Lower lobe of right lung (tissue), 2 donors: ENCODE measurements around the gene PLD4. TPM values are rescaled to one million over a fixed set of nuclear protein-coding genes. Genes with fewer than 3 reads are reported as not detected.

Experiments
- ATAC-seq, 2 donors: fragments of 200-7000 bp; cut with Tn5 transposase; one replicate each; pipeline ENCODE4 v1.9.1; 2020 to 2022; ENCODE audit warnings: mild to moderate bottlenecking in 2 of 2, moderate library complexity in 2 of 2
- DNase-seq: peaks from one replicate; pipeline ENCODE4 v3.0.0-alpha.2; 2020
- H3K27ac ChIP-seq: fragments of 200-600 bp; one replicate; pipeline ENCODE4 v1.8.0; 2022
- H3K27me3 ChIP-seq: fragments of 200-600 bp; one replicate; pipeline ENCODE4 v1.8.0; 2022; ENCODE audit warnings: low read depth
- H3K36me3 ChIP-seq: fragments of 200-600 bp; one replicate; pipeline ENCODE4 v1.8.0; 2022; ENCODE audit warnings: mild to moderate bottlenecking
- H3K4me1 ChIP-seq: fragments of 200-600 bp; one replicate; pipeline ENCODE4 v1.8.0; 2022
- H3K4me3 ChIP-seq: fragments of 200-600 bp; one replicate; pipeline ENCODE4 v1.8.0; 2022; ENCODE audit warnings: mild to moderate bottlenecking
- H3K9me3 ChIP-seq: fragments of 200-600 bp; one replicate; pipeline ENCODE4 v1.8.0; 2022
- CTCF ChIP-seq: fragments of 200-600 bp; IDR thresholded peaks from one replicate; pipeline ENCODE4 v1.8.0; 2022; ENCODE audit warnings: antibody characterized with exemption, mild to moderate bottlenecking
- intact Hi-C: fragments of 100-400 bp; cut with DNase I; formaldehyde crosslinking; loops from one replicate; pipeline ENCODE4 v1.11.0; 2022
- total RNA-seq: library from RNA; stranded (reverse); fragmentation: NEBNext Ultra II Directional; extraction: Animal tissue kit (Norgen Biotek cat#: 25700); gene quantifications from one replicate; pipeline ENCODE4 v1.2.1, GENCODE V29; 2021
- donor health status: DM: no; HTN: yes; CAD: no; lungs with severe emphysema.

PLD4 gene
- total RNA-seq, 1 donor from 2014 or later, result 1.2 TPM

- intact Hi-C loops, result no loop called here
- no peak for TF ChIP-seq CTCF
- Histone ChIP-seq H3K36me3 (no peaks in the 10 kb centered on the region), H3K4me1 (no peaks in the 10 kb centered on the region), H3K27me3 (peaks cover 8% of the 10 kb centered on the region), H3K27ac (no peak overlapping the region), H3K9me3 (no peaks in the 10 kb centered on the region), H3K4me3 (no peak overlapping the region)
- peak in 1 of 2 donors; percentile 30 for ATAC-seq
- peak; percentile 34 for DNase-seq
These were observed 32.8 kb downstream of the PLD4 start for GRCh38 chr14:104957146-104958113.

GRCh38 chr14:104964546-104964945 is 39.9 kb downstream of the PLD4 start:
- no peak overlapping the region for H3K4me3 ChIP-seq
- no peaks in the 10 kb centered on the region for H3K36me3 ChIP-seq
- no peaks in the 10 kb centered on the region for H3K9me3 ChIP-seq
- ATAC-seq (no peak), DNase-seq (peak; percentile 14)
- H3K27ac ChIP-seq, result no peak overlapping the region
- intact Hi-C loops, result no loop called here
- peaks cover 26% of the 10 kb centered on the region for H3K4me1 ChIP-seq
- no peak for TF ChIP-seq CTCF
- H3K27me3 ChIP-seq, result no peaks in the 10 kb centered on the region

GRCh38 chr14:104965561-104966231 is 41.0 kb downstream of the PLD4 start:
- Histone ChIP-seq H3K4me3 (no peak overlapping the region), H3K9me3 (no peaks in the 10 kb centered on the region), H3K4me1 (peaks cover 28% of the 10 kb centered on the region), H3K27me3 (no peaks in the 10 kb centered on the region), H3K36me3 (no peaks in the 10 kb centered on the region), H3K27ac (no peak overlapping the region)
- no peak for ATAC-seq
- DNase-seq, result peak; percentile 43
- intact Hi-C loops, result no loop called here
- no peak for TF ChIP-seq CTCF

GRCh38 chr14:104966261-104966865 is 41.7 kb downstream of the PLD4 start:
- TF ChIP-seq CTCF, result no peak
- intact Hi-C loops, result no loop called here

GRCh38 chr14:104966981-104967385 is 42.3 kb downstream of the PLD4 start:
- peak overlapping the region; percentile 42 for H3K4me3 ChIP-seq
- intact Hi-C loops, result no loop called here
- peaks cover 40% of the 10 kb centered on the region for H3K4me1 ChIP-seq
- no peaks in the 10 kb centered on the region for H3K36me3 ChIP-seq
- H3K27me3 ChIP-seq, result no peaks in the 10 kb centered on the region
- ATAC-seq (peak; percentile 3 to 11), DNase-seq (peak; percentile 48)
- H3K27ac ChIP-seq, result peak overlapping the region; percentile 60
- no peak for TF ChIP-seq CTCF
- H3K9me3 ChIP-seq, result no peaks in the 10 kb centered on the region

More at GRCh38 chr14:104966261-104966865, 41.7 kb downstream of the PLD4 start:
- peak; percentile 33 for DNase-seq
- no peaks in the 10 kb centered on the region for H3K36me3 ChIP-seq
- no peak for ATAC-seq
- peak overlapping the region; percentile 60 for H3K27ac ChIP-seq
- no peaks in the 10 kb centered on the region for H3K27me3 ChIP-seq
- no peak overlapping the region for H3K4me3 ChIP-seq
- H3K9me3 ChIP-seq, result no peaks in the 10 kb centered on the region
- peaks cover 34% of the 10 kb centered on the region for H3K4me1 ChIP-seq
